Mucosa of descending colon (tissue), 3 donors: Measurements from ENCODE around the gene PAWR. TPM values are rescaled to one million over a fixed set of nuclear protein-coding genes. Genes with fewer than 3 reads are reported as not detected.
A peak's percentile ranks its signal among the peaks of the same experiment; 100 is the strongest.

Experiments used
- ATAC-seq: fragments of 200-7000 bp; cut with Tn5 transposase; one replicate; pipeline ENCODE4 v1.9.1; 2020; ENCODE audit warnings: mild to moderate bottlenecking, moderate library complexity
- DNase-seq, 3 donors: peaks; one replicate each; pipeline ENCODE4 v3.0.0-alpha.2; 2020
- H3K36me3 ChIP-seq: fragments of 200-600 bp; one replicate; pipeline ENCODE4 v1.8.0; 2021; ENCODE audit warnings: low read depth, mild to moderate bottlenecking
- H3K4me1 ChIP-seq: fragments of 200-600 bp; one replicate; pipeline ENCODE4 v1.8.0; 2021; ENCODE audit warnings: low read depth, mild to moderate bottlenecking
- H3K4me3 ChIP-seq: fragments of 200-600 bp; one replicate; pipeline ENCODE4 v1.8.0; 2021; ENCODE audit warnings: mild to moderate bottlenecking
- H3K9me3 ChIP-seq: fragments of 200-600 bp; one replicate; pipeline ENCODE4 v1.8.0; 2021; ENCODE audit warnings: mild to moderate bottlenecking
- intact Hi-C, 2 donors: fragments of 100-400 bp; cut with DNase I in 1 of 2; cut with micrococcal nuclease in 1 of 2; formaldehyde crosslinking; loops; one replicate each; pipeline versions ENCODE4 v1.11.0 to v1.11.1; 2022; cut with DNase I, micrococcal nuclease
- long read RNA-seq, 2 donors: library from polyadenylated mRNA; unstranded; transcript quantifications; one replicate each; pipeline ENCODE4 v2.0.0, GENCODE V29; 2019 to 2021
- total RNA-seq, 3 donors: library from RNA; stranded (reverse); fragmentation: NEBNext Ultra II Directional in 2 of 3; extraction: Animal tissue kit (Norgen Biotek cat#: 25700) in 2 of 3; gene quantifications; one replicate each; pipeline versions ENCODE4 v1.2.1 to v1.2.4, GENCODE V29; 2021 to 2023
- TF ChIP-seq, protein P1 (sequence below): fragments of 200-600 bp; IDR thresholded peaks from one replicate; pipeline ENCODE4 v1.8.0; 2022; ENCODE audit warnings: antibody characterized with exemption, mild to moderate bottlenecking
- donor health status: DM: no; HTN: no; CAD: no; lungs with moderate emphysema.
- donor health status: DM: no; HTN: no; CAD: no.
- donor health status: DM: no; HTN: yes; CAD: no.

PAWR gene, protein sequence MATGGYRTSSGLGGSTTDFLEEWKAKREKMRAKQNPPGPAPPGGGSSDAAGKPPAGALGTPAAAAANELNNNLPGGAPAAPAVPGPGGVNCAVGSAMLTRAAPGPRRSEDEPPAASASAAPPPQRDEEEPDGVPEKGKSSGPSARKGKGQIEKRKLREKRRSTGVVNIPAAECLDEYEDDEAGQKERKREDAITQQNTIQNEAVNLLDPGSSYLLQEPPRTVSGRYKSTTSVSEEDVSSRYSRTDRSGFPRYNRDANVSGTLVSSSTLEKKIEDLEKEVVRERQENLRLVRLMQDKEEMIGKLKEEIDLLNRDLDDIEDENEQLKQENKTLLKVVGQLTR
- total RNA-seq, result 100 to 1,000 TPM in 2 of 3 donors, 10 to 100 TPM in 1; 93.0 to 170 (median 126) TPM
- long read RNA-seq, donor 1, full-length matches to known transcripts, result 17 of 52 reads
- long read RNA-seq, donor 1, partial matches to known transcripts, result 18 of 52 reads
- long read RNA-seq, donor 1, other reads (novel, unspliced or antisense), result 17 of 52 reads
- long read RNA-seq, donor 2, partial matches to known transcripts, result 2 of 4 reads
- long read RNA-seq, donor 2, other reads (novel, unspliced or antisense), result 2 of 4 reads

DNA sequence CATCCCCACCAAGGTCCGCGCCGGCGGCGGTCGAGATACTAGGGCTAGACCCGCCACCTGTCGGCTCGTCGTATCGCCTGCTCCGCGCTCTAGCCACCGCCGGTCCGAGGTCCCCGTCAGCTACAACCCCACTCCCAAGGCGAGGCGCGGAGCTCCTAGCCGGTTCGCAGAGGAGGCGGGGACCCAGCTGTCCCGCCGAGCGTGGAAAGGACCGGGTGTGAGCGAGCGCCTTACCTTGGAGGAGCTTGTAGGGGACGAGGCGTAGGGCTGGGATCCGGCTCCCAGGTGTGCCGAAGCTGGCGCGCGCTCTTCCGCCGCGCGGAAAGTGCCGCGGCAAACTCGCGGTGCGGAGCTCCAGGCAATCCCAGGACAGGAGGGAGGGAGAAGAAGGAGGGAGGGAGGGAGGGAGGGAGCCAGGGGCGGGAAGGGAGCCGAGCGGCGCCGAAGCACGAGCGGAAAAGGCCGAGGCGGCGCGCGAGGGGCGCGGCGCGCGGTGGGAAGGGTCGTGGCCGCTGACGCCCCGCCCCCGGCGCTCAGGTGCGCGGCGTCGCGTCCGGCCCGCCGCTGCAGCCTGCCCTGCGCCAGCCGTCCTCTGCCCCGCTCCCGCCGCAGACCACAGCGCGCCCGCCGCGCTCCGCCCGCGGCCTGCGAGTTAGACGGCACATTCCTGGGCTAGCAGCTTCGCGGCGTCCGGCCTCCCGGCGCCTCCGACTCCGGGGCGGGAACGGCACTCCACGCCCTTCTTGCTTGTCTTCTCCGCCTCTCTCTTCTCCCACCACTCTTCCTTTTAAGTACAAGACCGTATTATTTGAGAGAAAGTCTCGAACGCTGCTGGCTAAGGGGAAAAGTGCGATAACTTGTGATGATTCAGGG is at the start of gene PAWR:
Gene PAWR (minus strand): TSS at position 327 of the 873 bp plus-strand sequence. CDS start 720 bp downstream, outside the sequence.
- H3K4me3 ChIP-seq, result peak within 1 kb of the TSS; percentile 81
- H3K4me1 ChIP-seq, result peaks cover 8% of the 10 kb centered on the region
- no peaks in the 10 kb centered on the region for H3K9me3 ChIP-seq
- intact Hi-C loops, result no loop called here
- ATAC-seq (peak; percentile 77), DNase-seq (peak; percentile 85 to 90 (median 90))
- no peaks in the 10 kb centered on the region for H3K36me3 ChIP-seq
- TF ChIP-seq, protein P1, sequence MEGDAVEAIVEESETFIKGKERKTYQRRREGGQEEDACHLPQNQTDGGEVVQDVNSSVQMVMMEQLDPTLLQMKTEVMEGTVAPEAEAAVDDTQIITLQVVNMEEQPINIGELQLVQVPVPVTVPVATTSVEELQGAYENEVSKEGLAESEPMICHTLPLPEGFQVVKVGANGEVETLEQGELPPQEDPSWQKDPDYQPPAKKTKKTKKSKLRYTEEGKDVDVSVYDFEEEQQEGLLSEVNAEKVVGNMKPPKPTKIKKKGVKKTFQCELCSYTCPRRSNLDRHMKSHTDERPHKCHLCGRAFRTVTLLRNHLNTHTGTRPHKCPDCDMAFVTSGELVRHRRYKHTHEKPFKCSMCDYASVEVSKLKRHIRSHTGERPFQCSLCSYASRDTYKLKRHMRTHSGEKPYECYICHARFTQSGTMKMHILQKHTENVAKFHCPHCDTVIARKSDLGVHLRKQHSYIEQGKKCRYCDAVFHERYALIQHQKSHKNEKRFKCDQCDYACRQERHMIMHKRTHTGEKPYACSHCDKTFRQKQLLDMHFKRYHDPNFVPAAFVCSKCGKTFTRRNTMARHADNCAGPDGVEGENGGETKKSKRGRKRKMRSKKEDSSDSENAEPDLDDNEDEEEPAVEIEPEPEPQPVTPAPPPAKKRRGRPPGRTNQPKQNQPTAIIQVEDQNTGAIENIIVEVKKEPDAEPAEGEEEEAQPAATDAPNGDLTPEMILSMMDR, result no peak

DNA sequence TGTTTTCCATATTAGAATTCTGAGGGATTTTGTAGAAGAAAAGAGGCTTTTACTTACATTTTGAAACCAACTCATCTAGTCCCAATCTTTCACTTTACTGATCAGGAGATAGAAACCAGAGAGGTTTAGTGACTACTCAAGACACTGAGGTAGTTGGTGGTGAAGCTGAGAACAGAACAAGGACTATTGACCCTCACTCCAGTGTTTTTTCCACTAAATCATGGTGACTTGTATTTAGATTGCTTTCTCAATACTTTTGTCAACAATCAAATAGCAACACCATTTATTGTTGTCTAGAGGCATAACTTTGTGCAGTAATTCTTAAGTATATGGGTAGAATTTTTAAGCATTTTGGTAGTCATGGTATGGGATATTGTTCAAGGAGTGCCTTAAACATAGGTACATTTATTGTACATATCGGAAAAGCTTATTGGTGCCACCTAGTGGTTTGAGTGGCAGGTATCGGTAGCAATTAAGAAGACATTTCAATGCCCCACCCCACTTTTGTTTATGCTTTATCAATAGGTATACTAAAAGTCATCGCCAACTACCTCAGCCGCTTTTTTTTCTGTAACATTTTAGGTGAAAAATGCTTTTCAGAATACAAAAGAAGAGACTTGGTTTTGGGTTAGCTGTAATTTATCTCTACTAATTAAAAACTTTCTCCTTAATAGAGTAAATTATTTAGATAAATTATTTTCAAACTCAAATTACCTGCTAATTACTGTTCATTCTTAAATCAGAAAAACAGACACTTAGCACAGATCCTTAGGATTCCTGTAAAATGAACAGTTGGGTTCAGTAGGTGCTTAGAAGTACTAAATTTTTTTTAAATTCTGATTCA is 47.3 kb upstream of the PAWR start:
- TF ChIP-seq, protein P1, result peak; percentile 22
- no peak overlapping the region for H3K4me3 ChIP-seq
- peak in 1 of 3 donors; percentile 85 for DNase-seq
- peaks cover 5% of the 10 kb centered on the region for H3K4me1 ChIP-seq
- peak; percentile 79 for ATAC-seq
- no peaks in the 10 kb centered on the region for H3K9me3 ChIP-seq
- intact Hi-C loops, result loop anchor here (1.0 to 10.0 kb wide), 3 partner anchors 181 to 330 kb away; no protein-coding TSS in a partner anchor
- no peaks in the 10 kb centered on the region for H3K36me3 ChIP-seq

DNA sequence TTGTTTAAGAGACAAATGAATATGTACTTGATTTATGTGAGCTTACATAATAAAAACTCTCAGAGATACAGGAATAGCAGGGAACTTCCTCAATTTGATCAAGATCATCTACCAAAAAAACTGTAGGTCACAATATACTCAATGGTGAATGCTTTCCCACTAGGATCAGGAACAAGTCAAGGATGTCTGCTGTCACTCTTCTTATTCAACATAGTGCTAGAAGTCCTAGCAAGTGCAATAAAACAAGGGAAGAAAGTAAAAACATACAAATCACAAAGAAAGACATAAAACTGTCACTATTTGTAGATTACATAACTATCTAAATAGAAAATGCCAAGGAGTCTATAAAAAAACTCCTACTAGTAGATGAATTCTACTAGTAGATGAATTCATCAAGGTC is 41.9 kb upstream of the PAWR start:
- no peak for ATAC-seq

DNA sequence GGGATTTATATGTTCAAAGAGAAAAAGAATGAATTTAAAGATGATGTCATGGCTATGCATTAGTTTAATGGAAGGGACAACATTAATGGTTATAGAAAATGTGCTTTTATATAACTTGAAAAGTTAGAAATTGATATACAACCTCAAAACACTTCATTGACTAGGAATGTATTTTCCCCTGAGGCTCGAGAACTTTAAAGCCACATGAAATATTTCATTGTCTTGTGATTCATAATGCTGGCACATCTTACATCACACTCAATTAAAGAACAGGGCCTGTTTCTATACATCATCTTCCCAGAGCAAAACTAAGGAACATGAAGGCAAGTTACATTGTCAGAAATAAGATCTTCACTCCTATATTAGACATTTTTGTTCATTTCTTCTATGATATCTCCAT is 35.2 kb upstream of the PAWR start:
- no peaks in the 10 kb centered on the region for H3K36me3 ChIP-seq
- no peaks in the 10 kb centered on the region for H3K4me1 ChIP-seq
- H3K9me3 ChIP-seq, result no peaks in the 10 kb centered on the region
- TF ChIP-seq, protein P1, result no peak
- H3K4me3 ChIP-seq, result no peak overlapping the region
- DNase-seq, result no peak
- intact Hi-C loops, result no loop called here
- no peak for ATAC-seq

More for the DNA sequence above, 41.9 kb upstream of the PAWR start:
- Histone ChIP-seq H3K4me1 (no peaks in the 10 kb centered on the region), H3K9me3 (no peaks in the 10 kb centered on the region), H3K36me3 (no peaks in the 10 kb centered on the region), H3K4me3 (no peak overlapping the region)
- DNase-seq, result no peak
- TF ChIP-seq, protein P1, result no peak
- intact Hi-C loops, result loop anchor here in 1 of 2 donors (10.0 kb wide), 1 partner anchor 178 kb away; no protein-coding TSS in a partner anchor

DNA sequence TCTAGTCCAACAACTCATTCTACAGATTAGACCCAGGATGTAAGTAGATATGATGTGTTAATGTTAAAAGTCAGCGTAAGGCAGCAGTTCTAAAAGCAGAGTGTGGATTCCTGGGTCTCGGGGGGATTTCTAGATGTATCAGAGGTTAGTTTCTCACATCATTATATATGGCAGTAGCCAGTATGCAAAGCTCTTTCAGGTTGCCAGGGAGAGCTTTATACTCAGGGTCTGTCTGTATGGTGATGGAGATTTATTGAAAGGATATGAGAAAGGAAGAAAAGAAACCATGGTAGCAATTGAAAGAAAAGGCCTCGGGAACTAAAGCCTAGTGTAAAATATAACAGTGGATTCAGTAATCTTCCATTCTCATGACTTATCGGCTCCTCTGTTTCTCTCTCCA is 26.2 kb upstream of the PAWR start:
- intact Hi-C loops, result no loop called here
- H3K4me1 ChIP-seq, result no peaks in the 10 kb centered on the region
- H3K9me3 ChIP-seq, result no peaks in the 10 kb centered on the region
- H3K4me3 ChIP-seq, result no peak overlapping the region
- ATAC-seq, result no peak
- no peak for DNase-seq
- H3K36me3 ChIP-seq, result no peaks in the 10 kb centered on the region
- TF ChIP-seq, protein P1, result no peak
